GM21390 (cell line): ENCODE results near the gene ZNF697.
A peak's percentile ranks its signal among the peaks of the same experiment; 100 is the strongest.

ENCODE experiments used
- ATAC-seq: cut with Tn5 transposase; IDR thresholded peaks from one replicate; pipeline ENCODE4 v1.9.1; 2021; ENCODE audit not compliant: unreplicated experiment

The ZNF697 gene

DNA sequence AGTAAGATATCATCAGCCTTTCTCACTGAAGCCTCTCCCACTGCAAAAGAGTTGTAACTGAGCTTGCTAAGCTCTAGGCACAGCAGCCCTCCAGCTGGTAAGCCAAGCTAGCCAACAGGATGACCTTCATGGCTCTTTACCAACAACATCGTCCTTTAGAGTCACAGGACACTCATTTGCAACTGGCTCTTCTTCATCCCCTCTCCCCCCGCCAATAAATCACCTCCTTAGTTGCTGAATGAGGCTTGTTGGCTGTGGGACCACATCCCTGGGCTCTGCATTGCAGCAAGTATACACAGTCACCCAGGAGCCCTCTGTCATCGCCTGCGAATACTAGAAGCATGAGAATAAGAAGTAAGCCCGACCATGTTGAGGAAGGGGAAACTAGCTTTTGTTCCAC lies 16.0 kb upstream of the ZNF697 start:
- ATAC-seq: no peak

DNA sequence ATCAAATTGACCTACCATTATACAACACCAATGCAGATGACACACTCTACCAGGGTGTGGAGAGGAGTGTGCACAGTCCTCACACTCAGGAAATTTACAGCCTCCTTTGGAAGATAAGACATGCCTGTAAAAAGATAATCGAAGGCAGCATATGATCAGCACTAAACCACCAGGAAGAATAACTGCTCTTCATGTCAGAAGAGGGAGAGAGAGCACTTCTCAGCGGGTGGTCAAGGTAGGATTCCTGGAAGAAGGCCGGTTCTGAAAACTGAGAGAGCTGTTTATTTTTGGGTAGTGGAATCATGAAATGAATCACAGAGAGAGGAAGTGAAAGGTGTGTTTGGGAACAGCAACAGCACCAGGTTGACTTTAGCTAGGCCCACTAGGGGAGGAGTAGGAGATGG lies 14.0 kb upstream of the ZNF697 start:
- ATAC-seq: peak; percentile 78

DNA sequence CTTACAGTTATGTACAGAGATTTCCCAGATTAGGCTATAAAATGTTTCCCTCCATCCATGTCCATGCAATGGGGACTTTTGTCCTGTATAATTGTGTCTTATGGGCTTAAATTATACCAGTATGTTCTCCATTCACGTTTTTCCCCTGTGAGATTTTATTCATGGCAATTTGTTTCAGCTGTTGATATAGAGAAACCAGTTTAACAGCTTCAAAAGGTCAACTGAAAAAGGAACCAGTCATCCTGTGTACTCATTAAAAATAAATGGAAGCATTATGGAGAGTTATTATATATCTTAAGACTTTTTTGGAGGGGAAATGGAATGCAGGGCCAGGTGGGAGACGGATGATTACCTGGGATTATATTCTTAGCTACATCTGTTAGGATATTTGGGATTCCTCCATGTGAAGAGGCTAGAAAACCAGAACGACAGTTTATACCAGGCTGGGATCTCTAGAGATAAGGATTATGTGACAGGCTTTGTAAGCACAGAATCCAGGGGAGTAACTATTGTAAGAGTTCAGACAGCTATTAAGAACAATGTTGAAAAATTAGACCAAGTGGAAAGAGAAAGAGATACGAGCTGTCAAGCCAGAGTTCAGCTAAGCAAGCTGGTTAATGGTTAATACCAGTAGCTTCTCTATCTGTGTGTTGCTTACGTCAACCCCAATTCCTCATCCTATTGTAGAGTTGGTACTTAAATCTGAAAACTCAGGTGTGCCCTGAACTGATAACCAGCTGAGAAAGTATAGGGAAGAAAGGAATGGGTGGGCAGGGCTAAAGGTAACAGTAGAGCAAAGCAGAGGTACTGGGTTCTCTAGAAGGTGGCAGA lies 12.4 kb upstream of the ZNF697 start:
- no peak for ATAC-seq

DNA sequence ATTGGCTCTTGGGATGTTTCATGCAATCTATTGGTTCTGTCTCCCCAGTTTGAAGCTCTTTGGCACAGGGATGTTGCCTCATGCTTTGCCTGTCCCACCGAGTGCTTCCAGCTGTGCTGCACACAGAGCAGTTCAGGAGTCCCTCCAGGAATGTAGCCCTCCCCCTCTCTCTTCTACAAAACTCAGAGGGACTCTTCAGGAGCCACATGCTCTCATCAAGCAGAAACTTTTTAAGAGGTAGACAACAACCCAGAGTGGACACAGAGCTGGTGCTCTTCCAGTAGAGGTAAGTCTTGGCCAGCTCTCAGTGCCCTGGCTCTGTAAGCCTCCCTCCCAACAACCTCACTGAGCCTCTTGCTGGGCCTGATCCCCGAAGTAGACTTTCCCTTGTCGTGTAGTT lies 11.6 kb upstream of the ZNF697 start:
- ATAC-seq: no peak

DNA sequence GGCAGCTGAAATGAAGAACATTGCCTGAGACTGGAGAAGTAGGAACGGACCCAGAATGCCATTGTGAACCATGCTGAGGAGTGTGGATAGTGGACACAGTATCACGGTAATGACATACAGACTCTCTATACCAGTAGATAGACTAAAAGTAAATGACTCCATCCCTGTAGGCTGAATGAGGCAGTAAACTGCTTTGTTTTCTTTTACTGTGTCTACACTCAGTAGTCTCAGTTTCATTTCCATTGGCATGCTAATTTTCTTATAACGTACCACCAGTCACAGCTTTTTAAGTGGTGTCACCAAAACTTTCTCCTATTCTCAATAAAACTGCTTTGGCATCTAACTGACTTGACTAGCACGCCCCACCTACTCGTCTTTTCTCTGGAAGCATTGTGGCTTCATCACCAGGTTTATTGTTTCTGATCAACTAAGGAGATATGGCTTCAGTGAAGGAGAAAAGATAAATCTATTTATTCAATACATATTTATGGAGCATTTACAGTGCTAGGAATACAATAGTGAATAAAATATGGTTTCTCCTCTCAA lies 8.4 kb upstream of the ZNF697 start:
- ATAC-seq: peak; percentile 52

DNA sequence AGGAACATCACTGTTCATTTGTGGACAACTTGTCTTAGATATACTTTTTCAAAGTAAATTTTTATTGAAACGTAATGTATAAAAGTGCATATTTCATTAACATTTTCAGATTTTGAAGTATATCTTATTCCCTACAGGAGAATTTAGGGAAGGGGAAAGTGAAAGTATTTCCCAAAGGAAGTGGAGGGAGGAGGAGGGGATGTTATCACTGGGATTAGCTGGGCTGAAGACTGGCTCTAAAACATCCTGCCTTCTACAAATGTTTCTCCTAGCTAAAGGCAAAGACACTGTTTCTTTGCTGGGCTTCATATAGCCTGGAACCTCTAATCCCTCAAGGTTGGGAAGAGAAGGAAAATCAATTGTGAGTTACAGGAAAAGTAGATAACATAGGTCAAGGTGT lies 7.1 kb upstream of the ZNF697 start:
- ATAC-seq: no peak

DNA sequence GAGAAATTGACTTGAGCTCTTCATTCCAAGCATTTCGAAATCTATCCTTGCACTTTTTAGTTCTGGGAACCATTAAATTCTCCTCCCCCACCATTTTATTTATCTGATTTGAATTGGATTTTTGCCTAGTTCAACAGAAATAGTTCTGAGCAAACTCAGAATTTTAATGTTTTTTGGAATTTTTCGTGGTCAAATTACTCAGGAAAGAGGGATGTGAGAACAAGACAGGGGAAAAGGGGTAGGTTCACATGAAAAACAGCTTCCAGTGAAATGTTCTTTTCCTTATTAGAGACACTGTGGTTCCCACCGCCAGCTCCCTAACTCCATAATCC lies 5.7 kb upstream of the ZNF697 start:
- ATAC-seq: no peak

DNA sequence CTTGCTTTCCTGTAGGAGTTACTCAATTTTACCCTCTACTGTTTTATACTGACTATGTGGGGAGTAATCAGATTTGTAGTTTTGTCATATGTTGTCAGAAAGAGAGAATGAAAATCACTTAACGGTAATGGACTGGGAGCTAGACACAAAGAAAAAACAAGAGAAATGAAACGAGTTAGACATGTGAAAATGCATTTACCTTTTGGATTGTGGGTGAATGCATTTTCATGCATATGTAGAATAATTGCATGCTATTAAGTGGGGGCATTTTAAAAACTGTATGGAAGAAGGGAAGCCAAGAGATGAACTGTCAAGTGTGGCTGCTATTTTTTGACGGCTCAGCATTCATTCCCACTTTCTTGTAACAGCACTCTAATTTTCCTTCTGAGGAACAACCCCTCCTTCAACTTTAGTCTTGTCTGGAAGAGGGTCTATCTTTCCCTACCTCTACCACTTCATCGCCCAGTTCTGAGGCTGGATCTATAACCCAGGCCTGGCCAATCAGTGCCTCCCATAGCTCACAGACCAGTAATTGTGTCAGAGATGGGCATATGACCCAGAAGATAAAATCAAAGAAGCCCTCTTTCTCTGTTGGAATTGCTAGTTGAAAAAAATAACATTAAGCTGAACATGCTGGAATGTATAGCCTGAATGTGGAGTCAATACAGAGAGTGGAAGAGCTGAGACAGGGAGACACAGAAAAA lies 5.2 kb upstream of the ZNF697 start:
- no peak for ATAC-seq

DNA sequence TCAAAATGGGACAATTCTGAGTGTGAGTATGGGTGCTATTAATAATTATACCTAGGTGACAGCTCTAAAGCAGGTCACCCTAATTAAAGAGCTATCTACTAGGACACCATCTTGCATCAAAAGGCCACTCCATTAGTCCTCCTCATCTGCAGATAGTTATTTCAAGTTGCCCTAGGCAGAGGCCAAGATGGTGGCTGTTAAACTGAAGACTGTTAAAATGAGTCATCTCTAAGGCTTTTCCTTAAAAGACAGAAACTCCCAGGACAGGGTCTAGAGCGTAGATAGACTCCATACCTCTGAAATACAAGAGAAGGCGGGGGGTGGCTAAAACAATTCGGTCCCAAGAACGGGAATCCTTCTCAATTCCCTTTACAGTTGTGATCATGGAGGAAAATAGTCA lies 4.5 kb upstream of the ZNF697 start:
- ATAC-seq: no peak

DNA sequence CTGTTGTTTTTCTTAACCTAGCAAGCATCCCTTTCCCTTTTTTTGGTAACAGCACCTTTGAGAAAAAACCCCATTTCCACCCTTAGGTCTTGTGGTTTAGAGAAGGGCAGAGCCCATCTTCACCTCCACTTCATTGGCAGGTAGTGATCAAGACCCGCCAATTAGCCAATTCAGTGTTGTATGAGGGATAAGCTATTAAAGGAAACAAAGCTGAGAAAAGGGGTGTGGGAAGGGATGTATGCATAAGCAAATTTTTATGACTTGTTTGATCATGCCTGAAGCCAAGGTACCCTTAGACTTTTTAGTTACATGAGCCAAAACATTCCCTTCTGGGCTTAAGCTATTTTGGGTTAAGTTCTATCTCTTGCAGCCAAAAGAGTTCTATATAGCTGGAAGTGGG lies 3.6 kb upstream of the ZNF697 start:
- no peak for ATAC-seq

DNA sequence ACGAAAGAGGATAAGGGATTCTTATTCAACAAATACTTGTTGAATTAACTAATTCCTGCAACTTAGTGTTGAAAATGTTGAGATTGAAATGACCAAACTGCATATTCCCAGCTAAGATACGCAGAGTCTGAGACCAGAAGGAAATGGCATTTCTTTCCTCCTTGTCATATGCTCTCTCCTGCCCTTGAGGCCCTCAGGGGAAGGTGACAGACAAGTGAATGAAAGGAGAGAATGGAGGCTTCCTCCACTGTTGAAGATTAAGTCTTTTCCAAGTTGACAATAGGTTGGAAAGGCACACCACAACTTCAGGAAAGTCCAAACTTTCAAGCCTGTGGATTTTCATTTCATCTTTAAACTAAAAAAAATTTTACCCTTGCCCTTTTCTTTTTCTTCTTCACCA lies 3.1 kb upstream of the ZNF697 start:
- ATAC-seq: no peak

DNA sequence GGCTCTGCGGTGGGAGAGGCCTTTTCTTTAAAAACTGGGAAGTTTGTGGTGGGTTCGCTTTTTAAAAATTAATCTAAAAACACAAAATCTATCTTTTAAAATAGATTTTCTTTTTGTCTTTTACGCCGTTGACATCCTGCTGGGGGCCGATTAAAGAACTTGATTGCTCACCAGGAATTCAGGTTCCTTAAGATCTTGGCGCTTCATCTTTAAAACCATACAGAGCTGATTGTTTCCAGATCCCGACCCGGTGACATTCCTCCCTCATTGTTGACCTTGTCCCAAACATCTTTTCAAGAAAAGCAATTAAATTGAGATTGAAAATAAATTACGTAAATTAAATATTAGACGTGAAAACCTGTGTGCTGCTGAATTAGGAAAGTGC lies 546 bp upstream of the ZNF697 start:
- ATAC-seq: no peak

DNA sequence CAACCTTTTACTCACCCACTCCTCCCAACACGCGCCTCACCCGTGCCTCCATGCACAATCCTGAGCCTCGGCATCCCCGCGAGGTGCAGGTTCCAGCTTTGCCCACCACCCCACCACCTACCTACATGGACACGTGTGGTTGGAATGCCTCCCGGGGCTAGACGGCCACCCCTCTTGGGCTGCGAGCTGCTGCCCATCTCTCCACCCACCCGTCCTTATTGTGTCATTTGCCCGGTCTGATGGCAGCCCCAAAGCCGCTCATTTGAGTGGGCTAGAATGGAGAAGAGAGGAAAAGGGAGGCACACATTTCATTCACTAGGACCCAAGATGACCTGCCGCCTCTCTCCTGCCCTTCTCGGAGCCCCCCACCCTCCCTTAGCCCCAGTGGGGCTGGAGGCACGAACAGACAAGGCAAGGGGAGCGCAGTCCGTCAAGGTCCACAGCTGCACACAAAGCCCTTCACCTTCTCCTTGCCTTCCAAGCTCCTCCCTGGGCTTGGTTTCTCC lies 785 bp downstream of the ZNF697 start:
- no peak for ATAC-seq

DNA sequence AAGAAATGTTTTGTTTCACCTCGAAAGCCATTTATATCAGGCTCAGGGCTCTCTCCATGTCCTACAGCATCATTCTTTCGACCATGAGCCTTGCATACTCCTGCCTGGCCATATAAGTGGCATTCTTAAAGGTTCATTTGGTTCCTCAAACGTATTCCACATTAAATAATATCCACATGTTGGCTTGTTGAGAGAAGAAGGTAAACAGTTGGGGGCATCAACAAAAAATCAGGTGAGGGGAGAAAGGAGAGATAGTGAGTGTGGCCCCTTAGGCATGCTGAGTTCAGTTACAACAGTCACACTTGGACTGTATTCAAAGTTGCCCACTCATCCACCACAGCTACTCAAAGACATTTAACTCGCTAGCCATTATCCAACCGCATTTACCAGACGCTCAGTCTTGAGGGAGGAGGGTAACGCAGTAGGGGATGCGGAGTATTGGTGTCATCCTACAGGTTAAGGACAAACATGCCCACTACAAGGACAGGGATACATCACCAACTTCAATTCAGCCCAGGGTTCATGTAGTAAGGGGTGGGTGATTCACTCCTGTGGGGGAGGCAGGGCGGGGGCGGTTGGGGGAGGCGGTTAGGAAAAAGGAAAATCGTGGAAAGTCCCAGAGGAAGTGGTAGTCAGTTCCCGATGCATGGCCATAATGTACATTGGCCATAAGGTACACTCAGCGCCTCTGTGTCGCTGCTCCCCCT lies 1.4 kb downstream of the ZNF697 start:
- ATAC-seq: no peak

DNA sequence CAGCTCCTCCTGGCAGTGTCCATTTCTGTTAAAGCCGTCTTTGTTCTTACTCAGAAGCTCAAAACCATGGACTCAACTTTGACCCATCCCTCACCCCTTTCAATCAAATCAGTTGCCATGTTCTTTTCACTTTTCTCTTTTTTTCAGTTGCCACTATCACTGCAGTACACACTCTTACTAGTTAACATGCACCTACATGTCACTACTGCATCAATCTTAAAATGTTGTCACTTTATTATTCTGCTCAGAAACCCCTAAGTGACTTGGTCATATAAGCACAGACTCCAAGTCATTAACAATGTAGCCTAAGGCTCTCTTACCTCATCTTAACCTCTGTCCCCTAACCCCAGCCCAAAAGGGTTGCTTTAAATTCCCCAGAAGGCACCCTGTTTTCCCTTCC lies 9.0 kb downstream of the ZNF697 start:
- ATAC-seq: no peak

DNA sequence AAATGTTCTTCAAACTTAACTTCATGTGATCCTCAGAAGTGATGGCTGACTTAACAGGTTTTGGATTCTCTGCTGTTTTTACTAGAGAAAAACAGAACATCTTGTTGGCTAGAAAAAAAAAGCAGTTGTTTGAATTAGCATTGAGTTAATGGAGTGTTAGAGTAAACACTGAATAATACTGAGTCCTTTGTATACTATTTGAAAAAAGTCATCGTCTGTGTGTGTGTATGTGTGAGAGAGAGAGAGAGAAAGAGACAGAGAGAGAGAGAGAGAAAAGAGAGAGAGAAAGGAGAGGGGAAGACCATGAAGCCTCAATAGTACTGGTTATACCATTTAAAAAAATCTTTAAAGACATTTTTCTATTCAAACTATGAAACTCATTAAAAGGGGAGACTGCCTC lies 10.4 kb downstream of the ZNF697 start:
- no peak for ATAC-seq

DNA sequence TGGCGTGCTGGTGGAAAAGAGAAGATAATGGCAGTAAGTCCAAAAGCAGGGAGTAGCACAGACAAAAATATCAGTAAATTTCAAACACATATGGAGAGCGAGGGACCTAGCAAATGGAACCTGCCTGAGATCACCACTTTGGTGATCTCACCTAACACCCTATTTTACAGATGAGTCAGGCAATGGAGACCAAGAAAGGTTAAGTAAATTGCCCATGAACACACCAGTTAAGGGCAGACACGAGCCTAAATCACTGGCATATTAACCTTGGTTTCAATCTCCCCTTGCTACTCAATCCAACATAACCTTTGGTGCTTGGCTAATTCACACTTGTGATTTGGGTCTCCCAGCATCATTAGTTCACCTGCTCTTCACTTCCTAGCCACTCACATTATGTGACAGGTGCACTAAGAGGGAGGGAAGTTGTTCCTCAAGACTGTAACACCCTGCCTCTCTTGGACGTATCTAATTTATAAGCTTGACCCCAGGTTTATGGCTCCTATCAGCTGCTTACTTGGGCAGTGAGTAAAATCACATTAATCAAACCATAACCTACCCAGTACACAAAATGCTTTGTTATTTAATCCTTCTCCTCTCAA lies 11.5 kb downstream of the ZNF697 start:
- ATAC-seq: no peak

DNA sequence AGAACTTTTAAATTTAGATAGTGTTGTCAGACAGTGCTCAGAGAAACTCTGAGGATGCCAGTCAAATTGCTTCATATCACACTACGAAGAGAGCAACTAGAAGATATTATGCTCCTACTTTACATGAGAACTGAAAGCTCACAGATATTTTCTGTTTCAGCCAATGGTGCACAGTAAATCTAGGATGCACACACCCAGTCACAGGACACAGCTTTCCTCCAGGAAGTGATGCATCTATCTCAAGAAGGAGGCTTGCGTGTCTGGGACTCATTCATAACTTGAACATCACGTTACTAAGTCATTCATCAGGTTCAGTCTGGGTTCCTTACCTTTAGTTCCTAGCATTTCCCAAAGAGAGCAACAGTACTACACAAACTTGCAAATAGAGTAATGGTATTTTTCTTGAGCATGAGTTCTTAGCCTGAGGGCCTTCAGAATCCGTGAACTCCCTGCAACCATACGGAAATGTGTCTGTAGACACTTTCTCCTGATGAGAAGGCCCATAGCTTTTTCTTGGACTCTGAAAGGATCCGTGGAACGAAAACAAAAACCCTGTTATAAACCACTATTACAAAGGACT lies 12.2 kb downstream of the ZNF697 start:
- ATAC-seq: peak; percentile 67

DNA sequence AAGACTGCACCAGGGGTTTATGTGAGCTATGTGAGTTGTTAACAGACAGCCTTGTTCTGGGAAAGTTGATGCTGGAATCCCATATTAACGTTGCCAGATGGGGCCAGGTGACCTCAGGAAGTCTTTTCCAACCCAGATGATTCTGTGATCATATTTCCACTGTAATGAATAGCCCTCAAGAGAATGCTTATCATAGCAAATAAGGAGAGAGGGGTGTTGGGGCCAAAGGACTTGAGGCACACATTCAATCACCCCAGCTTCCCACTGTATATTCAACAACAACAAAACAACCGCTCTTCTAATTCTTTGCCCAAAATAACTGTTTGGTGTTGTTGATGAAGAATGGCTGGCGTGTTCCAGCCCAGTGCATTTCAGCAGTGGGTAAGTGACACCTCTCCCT lies 14.1 kb downstream of the ZNF697 start:
- no peak for ATAC-seq

DNA sequence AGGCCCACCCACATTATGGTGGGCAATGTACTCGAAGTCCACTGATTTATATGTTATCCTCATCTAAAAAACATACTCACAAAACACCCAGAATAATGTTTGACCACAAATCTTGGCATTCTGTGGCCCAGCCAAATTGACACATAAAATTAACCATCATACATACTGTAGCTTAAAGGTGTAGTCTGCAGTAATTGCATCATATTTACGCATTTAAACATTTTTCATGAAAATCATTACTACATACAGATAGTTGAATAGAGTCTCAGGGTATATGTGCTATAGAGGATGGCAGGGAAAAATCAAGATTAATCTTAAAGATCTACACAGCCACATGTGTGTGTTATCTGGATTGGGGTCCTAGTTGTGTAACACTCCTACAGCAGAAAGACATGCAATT lies 14.5 kb downstream of the ZNF697 start:
- no peak for ATAC-seq

DNA sequence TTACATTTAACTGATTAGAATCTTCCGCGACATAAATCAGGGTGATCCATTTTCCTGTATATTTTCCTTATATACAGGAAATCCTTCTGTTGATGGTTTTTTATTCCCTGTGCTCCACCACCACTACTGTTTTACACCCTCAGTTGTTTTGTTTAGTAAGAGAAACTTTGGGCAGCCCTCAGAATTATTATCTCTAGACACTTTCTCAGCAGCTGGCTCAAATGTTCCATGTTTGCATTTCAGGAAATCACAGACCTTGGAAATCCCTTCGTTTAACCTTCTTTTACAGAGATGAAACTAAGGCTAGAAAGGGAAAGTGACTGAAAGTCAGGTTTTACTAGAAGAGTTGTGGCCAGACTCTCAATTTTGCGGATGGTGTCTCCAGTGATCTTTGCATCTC lies 15.2 kb downstream of the ZNF697 start:
- ATAC-seq: no peak
